Measurements from ENCODE around the gene FRY.

The FRY gene

DNA sequence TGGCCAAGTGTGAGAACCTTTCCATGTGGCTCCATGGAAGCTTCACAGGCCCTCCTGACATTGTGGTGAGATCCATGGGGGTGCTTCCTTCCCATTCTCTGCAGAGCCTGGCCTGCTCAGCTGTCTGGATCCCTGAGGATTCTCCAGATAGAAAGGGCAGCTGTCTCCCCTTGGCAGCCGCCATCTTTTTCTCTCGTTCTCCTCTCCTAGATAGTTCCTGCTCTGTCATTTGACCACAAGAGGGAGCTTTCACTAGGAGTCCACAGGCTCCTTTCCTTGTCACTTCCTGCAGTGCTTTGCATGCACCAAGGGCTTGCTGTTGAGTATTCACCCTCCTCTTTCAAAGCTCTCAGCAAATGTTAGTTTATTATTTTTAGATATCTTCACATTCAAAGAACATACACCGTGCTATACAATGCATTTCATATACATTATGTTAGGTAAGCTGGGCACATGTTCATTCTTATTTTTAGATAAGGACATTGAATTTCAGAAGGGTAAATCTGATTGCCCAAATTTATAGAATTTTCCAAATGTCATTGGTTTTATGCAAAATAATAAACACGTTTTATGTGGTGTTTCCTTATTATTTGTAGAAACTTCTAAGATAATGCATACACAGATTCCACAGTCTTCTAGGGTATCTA is 133.2 kb downstream of the FRY start:
- in situ Hi-C loops (cut with MboI; ENCODE audit: low sequenced_read_pairs) = no loop called here

DNA sequence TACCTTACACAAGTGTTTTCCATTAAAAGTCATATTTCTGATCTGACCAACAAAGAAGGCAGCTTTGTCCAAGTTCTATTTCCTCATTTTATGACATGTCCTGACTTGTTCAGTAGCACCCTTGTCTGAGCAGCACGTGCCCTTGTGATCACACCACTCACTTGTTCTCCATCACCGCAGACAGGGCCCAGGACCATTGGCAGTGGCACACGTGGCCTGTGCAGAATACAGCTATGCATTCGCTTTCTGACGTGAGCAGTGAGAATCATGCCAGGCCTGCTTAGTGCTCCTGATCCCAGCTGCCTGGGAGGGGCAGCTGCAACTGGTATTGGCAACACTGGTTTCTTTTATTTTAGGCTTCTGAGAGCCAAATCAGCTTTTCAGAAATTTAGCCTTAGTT is 134.2 kb downstream of the FRY start:
- in situ Hi-C loops (cut with MboI; ENCODE audit: low sequenced_read_pairs) = no loop called here

DNA sequence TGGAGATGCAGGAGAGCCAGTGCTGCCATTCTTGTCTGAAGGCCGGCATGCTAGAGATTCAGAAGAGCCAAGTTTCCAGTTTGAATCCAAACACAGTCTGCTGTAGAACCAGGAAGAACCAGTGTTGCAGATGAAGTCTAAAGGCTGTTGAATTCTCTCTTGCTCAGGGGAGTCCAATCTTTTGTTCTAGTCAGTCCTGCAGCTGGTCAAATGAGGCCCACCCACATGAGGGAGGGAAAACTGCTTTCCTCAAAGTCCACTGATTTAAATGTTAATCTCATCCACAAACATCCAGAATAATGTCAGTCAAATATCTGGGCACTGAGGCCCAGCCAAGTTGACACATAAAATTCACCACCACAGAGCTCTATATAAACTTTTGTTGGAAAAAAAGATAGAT is 136.6 kb downstream of the FRY start:
- in situ Hi-C loops (cut with MboI; ENCODE audit: low sequenced_read_pairs) = no loop called here

DNA sequence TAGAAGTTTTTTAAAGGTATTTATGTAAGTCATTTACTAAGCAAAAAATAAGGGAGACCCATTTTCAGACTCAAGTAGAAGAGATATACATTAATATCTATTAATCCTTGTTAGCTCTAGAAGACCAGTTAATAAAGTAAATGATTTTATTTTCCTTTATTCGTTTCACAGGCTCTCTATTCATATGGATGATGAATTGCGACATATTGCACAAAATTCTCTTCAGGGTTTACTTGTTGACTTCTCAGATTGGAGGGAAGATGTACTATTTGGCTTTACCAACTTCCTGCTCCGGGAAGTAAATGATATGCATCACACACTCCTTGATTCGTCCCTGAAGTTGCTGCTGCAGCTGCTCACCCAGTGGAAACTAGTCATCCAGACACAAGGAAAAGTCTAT is 139.3 kb downstream of the FRY start:
- in situ Hi-C loops (cut with MboI; ENCODE audit: low sequenced_read_pairs) = no loop called here

DNA sequence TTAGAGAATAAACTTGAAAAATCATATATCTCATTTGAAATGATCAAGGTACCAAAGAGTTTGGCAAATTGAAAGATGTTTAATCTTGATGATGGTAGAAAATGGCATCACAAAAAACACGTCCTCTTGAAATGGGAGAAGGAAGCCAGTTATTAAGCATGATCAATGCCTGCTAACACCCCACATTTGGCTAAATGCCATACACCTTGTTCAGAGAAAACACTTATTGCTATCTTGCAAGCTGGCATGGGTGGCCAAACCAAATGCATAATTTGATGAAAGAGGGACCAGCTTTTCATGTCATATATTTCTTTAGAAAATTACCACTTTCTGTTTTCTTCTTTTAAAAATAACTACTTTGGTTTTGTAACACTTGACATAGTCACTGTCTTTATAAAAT is 142.3 kb downstream of the FRY start:
- in situ Hi-C loops (cut with MboI; ENCODE audit: low sequenced_read_pairs) = no loop called here

DNA sequence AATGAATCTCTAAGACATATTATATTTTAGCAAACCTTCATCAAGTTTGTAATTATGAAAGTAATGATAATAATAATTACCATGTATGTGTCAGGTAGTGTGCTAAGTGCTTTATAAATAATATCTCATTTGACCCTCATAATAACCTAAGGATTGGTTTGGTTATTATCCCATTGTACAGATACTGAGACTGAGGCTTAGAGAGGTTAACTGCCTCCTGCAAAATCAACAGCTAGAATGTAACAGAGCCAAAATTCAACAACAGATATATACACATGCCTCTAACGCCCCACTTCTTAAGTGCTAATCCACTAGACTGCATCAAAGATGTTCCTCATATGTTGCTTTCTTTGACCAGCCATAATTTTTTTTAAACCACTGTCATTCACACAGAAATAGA is 142.8 kb downstream of the FRY start:
- in situ Hi-C loops (cut with MboI; ENCODE audit: low sequenced_read_pairs) = no loop called here

DNA sequence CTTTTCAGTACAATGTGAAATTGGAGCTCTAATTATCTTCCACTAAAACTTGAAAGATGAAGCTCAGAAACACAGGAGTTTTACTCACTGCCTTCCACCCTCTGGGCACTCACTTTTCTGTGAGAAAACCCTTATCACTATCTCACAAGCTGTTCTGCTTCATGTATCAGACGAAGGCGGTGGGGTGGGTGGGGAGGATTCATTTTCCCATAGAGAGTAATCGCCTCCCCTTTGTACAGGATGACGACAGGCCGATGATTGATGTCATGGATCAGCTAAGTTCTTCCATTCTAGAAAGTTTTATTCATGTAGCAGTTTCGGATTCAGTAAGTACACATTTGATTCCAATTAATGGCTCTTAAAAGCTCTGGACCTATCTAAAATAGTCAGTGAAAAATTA is 143.7 kb downstream of the FRY start:
- in situ Hi-C loops (cut with MboI; ENCODE audit: low sequenced_read_pairs) = no loop called here

DNA sequence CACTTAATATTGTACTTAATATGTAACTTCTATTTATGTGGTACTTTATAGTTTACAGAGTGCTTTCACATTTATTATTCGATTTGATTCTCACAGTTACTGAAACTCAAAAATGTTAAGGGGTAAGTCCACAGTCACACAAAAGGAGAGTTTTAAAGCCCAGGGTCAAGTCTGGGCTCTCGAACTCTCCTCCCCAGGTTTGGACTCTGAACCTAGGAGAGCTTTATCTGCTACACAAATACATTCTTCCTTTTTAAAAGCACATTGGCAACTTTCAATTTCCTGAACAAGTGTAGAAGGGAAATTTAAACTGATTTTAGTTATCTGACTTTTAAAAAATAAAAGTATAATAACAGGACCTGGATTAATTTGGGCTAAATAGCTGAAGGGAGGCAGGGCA is 144.4 kb downstream of the FRY start:
- in situ Hi-C loops (cut with MboI; ENCODE audit: low sequenced_read_pairs) = no loop called here

DNA sequence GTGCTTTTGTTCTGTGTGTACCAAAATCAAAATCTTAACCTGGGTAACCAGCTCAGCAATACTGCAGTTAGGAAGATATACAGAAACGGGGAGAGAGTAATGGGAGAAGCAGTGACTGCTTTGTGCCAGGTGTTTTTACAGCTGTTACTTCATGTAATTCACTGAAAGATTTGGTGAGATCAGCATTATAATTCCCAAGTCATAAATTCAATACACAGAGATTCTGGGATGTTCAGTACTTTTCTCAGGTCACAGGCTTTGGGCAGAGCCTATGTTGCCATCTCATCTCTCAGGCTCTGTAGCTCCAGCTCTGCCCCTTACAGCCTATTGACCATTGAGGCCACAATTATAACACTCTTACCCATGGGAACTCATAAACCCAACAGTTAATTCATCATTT is 145.1 kb downstream of the FRY start:
- in situ Hi-C loops (cut with MboI; ENCODE audit: low sequenced_read_pairs) = no loop called here

DNA sequence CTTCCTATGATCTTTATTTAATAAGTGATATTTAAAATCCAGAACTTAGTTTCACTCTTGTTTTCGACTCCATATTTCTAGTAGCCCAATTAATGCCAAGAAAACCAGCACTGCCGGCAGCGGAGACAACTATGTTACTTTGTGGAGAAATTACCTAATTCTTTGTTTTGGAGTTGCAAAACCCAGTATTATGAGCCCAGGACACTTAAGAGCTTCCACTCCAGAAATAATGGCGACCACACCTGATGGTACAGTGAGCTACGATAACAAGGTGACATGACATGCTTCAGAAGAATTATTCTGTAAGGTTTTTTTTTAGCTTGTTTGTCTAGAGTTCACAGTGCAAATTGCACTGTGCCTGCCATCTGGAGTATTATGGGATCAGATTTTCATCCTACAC is 147.2 kb downstream of the FRY start:
- in situ Hi-C loops (cut with MboI; ENCODE audit: low sequenced_read_pairs) = no loop called here

DNA sequence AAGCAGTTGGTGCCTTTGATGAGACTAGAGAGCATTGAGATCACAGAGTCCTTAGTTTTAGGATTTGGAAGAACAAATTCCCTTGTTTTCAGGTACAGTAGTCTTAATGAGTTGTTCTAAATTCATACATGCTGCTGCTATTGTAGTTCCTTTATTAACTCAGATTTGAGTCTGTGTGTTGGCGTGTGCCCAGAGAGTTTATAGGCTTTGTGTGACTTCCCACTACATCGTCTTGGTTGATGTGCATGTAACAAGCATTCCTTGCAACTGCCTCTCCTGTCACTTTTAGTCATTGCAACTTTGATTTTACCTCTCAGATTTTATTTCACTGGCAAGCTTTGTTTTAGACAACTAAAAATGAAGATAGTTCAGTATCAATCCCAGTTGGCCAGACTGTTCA is 148.1 kb downstream of the FRY start:
- in situ Hi-C loops (cut with MboI; ENCODE audit: low sequenced_read_pairs) = no loop called here

DNA sequence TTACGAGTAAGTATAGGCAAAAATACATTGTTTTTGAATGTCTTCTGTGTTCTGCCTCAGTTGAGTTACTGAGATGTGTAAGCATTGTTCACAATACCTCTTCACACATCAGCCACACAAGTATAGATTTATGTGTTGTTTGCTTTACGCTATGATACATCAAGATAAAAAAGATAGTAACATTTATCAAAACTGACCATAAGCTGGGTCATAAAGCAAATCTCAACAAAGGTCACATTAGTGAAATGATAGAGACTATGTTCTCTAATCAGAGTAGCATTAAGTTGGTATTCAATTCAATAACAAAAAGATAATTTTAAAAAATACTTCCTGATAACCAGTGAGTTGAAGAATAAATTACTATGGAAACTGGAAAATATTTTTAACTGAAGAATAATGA is 156.1 kb downstream of the FRY start:
- in situ Hi-C loops (cut with MboI; ENCODE audit: low sequenced_read_pairs) = no loop called here

DNA sequence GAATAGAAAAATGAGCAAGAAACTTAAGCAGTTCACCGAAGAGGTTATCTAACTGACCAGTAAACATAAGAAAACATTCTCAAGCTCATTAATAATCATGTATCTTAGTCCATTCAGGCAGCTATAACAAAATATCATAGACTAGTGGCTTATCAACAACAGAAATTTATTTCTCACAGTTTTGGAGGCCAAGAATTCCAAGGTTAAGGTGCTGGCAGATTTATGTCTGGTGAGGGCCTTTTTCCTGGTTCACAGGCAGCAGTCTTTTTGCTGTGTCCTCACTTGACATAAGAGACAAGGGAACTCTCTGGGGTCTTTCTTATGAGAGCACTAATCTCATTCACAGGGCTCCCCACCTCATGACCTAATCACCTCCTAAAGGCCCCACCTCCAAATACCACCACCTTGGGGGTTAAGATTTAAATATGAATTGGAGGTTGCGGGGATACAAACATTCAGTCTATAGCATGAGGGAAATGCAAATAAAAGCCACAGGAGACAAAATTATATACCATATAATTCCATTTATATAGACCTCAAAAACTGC is 160.0 kb downstream of the FRY start:
- in situ Hi-C loops (cut with MboI; ENCODE audit: low sequenced_read_pairs) = no loop called here

DNA sequence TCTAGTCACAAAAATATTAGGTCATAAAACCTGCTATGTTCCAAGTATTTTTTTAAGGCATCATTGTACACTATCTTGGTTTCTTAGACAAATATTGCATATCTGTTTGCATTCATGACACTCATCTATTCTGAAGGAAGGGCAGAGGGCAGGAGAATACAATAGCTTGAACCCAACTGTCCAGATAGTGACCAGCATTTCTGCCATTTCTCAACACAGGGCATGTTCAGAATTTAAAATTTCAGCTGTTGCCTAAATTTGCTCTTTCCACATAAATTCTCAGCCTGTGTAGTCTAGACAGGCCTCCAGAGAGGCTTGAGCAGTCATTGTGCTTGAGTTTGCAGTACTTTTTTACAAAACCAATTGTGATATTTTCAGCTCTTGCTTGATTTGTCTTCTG is 164.1 kb downstream of the FRY start:
- in situ Hi-C loops (cut with MboI; ENCODE audit: low sequenced_read_pairs) = no loop called here

DNA sequence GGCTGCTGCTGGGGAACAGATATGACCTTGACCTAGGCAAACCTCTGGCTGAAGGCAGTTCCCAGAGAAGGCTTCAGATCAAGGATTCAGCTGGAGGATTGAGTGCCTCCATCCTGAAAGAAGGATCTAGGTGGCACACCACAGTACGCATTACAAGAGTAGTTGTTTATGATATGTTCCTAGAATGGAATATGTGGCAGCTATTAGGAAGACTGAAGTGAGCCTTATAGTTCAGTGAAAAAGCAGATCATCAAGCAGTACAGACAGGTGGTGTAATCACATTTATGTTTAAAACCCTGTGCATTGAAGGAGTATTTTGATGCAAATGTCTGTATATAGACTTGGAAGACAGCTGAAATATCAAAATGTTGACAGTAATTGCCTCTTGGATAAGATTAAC is 167.6 kb downstream of the FRY start:
- in situ Hi-C loops (cut with MboI; ENCODE audit: low sequenced_read_pairs) = no loop called here

DNA sequence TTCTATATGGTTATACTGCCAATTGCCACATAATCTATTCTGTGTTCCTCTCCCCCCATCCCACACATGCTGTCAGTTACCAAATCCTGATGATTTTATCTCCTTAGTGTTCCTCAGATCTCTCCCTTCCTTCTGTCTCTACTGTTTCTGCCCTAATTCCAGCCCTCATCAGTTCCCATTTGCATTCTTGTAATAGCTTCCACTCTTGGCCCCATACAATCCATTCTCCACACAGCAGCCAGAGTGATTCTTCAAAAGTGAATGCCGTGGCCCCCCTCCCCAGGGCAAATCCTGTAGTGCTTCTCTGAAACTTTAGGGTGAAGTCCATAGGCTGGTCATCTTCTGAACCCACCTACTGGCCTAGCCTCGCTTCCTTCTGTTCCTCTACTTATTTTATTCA is 169.2 kb downstream of the FRY start:
- in situ Hi-C loops (cut with MboI; ENCODE audit: low sequenced_read_pairs) = no loop called here

DNA sequence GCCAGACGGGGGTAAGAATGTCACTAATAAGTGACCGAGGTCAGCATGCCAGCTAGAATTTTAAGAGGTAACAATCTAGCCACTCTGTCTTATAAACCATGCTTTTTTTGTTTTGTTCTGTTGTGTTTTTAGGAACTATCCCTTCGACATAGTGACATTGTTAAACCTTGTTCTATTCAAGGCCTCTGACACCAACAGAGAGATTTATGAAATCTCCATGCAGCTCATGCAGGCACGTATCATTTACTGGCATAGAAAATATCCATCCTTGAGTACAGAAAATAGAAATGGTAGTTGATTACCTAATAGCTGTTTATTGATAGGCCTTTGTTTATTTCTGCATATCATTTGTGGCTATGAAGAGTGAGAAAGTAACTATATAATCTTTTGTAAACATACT is 170.2 kb downstream of the FRY start:
- in situ Hi-C loops (cut with MboI; ENCODE audit: low sequenced_read_pairs) = no loop called here

DNA sequence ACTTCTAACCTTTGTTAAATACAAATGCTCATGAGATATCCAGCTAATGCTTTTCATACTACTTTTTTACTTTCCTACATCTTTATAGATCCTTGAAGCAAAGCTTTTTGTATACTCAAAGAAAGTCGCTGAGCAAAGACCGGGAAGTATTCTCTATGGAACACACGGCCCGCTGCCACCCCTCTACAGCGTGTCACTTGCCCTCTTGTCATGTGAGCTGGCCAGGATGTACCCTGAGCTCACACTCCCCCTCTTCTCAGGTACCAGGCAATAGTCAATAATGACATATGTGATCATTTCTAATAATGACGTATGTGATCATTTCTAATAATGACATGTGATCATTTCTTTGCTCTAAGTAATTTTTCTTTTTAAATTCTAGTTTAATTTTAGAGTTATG is 170.7 kb downstream of the FRY start:
- in situ Hi-C loops (cut with MboI; ENCODE audit: low sequenced_read_pairs) = no loop called here

DNA sequence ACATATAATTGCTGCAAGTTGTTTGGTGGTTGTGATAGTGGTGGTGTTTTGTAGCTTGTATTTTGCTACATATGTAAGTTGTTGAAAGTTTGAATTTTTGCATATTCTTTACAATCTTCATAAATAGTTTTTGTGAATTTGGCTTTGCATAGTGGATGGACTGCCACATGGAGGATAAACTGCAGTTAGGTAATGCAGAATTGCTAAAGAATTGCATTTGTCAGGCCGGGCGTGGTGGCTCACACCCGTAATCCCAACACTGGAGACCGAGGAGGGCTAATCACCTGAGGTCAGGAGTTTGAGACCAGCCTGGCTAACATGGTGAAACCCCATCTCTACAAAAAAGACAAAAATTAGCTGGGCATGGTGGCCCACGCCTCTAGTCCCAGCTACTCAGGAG is 171.6 kb downstream of the FRY start:
- in situ Hi-C loops (cut with MboI; ENCODE audit: low sequenced_read_pairs) = no loop called here

DNA sequence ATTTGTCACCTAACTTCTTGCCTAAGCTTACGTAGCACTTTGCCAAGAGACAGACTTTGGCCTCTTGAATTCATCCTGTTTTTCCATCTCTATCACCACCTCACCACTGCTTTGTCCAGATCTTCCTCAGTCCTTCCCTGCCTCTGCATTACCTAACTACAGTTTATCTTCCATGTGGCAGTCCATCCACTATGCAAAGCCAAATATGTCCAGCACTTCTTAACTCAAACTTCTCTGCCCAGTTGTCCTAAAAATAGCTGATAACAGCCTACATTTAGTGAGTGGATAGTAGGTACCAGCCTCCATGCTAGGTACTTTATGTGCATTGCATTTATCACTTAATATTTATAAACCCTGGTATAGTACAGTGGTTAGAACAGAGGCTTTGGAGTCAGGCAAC is 172.2 kb downstream of the FRY start:
- in situ Hi-C loops (cut with MboI; ENCODE audit: low sequenced_read_pairs) = no loop called here

DNA sequence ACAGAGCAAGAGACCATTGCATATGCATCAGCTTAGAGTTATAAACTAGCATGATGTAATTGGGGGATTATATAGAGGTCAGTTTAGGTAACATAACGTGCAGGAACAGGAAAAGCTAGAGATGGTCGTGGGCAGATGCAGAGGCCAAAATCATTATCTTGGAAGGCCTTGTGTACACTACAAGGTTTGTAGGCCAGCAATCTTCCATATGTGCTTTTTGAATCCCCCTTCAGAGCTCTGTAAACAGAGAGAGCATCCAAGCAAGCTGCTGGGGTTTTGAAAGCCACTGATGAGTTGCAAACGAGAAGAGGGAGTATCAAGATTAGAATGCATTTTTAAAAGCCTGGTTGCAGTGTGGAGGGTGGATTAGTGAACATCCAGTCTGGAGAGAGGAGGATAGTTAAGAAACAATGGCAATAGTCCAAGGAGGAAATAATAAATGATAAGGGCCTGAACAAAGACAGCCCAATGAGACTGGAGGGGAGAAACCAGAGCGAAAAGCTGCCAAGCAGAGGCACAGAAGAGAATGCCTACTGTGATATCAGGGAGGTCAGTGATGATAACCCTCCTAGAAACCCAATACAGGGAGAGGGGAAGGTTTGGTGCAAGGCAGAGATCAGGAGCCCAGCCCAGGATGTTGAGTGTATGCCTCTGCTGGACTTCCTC is 174.0 kb downstream of the FRY start:
- in situ Hi-C loops (cut with MboI; ENCODE audit: low sequenced_read_pairs) = no loop called here

DNA sequence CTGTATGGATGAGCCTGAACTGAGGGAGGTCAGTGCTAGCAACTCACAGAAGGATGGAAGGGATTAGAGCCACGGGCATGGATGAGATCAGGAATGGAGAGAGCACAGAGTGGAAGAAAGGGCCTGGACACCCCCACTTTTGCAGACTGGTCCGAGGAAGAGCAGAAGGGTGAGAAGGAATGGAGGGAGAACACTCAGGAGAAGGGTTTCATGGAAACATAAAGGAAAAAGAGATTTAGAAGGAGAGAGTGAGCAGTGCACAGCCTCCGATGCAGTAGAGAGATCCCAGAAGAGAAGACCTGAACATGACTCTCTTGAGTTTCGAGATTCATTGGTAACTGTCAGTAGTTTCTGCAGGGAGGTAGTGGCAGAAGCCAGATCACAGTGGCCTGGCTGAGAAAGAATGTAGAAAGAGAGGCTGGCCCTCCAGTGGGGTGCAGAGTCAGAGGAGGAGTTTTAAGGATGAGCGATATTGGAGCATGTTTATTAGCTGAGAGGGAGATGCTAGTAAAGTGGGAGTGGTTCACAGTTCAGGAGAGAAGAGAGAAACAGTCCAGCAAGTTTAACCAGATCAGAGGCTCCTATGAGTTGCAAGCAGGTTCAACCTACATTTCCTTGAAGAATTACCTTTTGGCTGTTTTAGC is 174.6 kb downstream of the FRY start:
- in situ Hi-C loops (cut with MboI; ENCODE audit: low sequenced_read_pairs) = no loop called here
